Thyroid gland (tissue), 4 donors: Measurements from ENCODE around the gene SORL1.

ENCODE experiments used
- CTCF ChIP-seq, 6 experiments: fragments of 200-600 bp in 3 of 6; fragments of 450-650 bp in 3 of 6; sonication (generic) in 3 of 6; IDR thresholded peaks; one replicate each; pipeline ENCODE4 v1.5.1; 2016 to 2019; ENCODE audit warnings: antibody characterized with exemption in 6 of 6, mild to moderate bottlenecking in 2 of 6, inconsistent platforms in 1 of 6, moderate library complexity in 1 of 6
- POLR2A ChIP-seq, 2 donors: fragments of 450-650 bp; IDR thresholded peaks; one replicate each; pipeline ENCODE4 v1.6.1; 2017; ENCODE audit warnings: antibody characterized with exemption in 2 of 2, mild to moderate bottlenecking in 2 of 2, moderate library complexity in 1 of 2

GRCh38 chr11:121618516-121618915, 166.4 kb downstream of the SORL1 start:
- TF ChIP-seq CTCF (IDR thresholded peaks at IDR 0.05) (no peak), POLR2A (IDR thresholded peaks at IDR 0.05) (no peak)
